Activated B cell treated with CpG ODN at 0.5 μM for 24 hours (primary cell): ENCODE data around the gene TMEM120B. TPM values are rescaled to one million over a fixed set of nuclear protein-coding genes. Genes with fewer than 3 reads are reported as not detected.

Experiments used
- ATAC-seq: fragments of 200-7000 bp; cut with Tn5 transposase; one replicate; pipeline ENCODE4 v1.10.0; 2021; ENCODE audit warnings: low read depth, mild to moderate bottlenecking, moderate library complexity
- CTCF ChIA-PET: fragments of 350-600 bp; sonication (Branson Sonifier 250); formaldehyde crosslinking; loops from one replicate; lab custom pipeline; 2021; ENCODE audit warnings: antibody characterized with exemption; lab: Charles Lee
- POLR2A ChIA-PET: fragments of 350-600 bp; sonication (Branson Sonifier 250); formaldehyde crosslinking; loops from one replicate; lab custom pipeline; 2021; ENCODE audit warnings: antibody characterized with exemption; lab: Charles Lee
- DNase-seq: peaks from one replicate; pipeline ENCODE4 v3.0.0; 2022
- H3K27ac Mint-ChIP-seq: one replicate; pipeline ENCODE4 v1.8.0; 2020; ENCODE audit warnings: mixed read lengths
- H3K27me3 Mint-ChIP-seq: one replicate; pipeline ENCODE4 v1.8.0; 2021; ENCODE audit warnings: mixed read lengths
- H3K36me3 Mint-ChIP-seq: one replicate; pipeline ENCODE4 v1.8.0; 2021; ENCODE audit warnings: low read depth, mixed read lengths
- H3K4me1 Mint-ChIP-seq: one replicate; pipeline ENCODE4 v1.8.0; 2021; ENCODE audit warnings: mixed read lengths
- H3K4me3 Mint-ChIP-seq: one replicate; pipeline ENCODE4 v1.8.0; 2020; ENCODE audit warnings: mild to moderate bottlenecking, mixed read lengths
- H3K9me3 Mint-ChIP-seq: one replicate; pipeline ENCODE4 v1.8.0; 2020; ENCODE audit warnings: mixed read lengths
- intact Hi-C: fragments of 100-400 bp; cut with micrococcal nuclease; formaldehyde crosslinking; loops from one replicate; pipeline ENCODE4 v1.15.1; 2024
- total RNA-seq: library from RNA; stranded (reverse); gene quantifications from 2 replicates; pipeline ENCODE4 v1.2.3, GENCODE V29; 2022
- TF ChIP-seq, protein P1 (sequence below): fragments of 200-600 bp; IDR thresholded peaks from one replicate; pipeline ENCODE4 v1.8.0; 2022; ENCODE audit warnings: antibody characterized with exemption, mild to moderate bottlenecking

Gene TMEM120B
- total RNA-seq, 1 donor from 2014 or later: 8.3 TPM

GRCh38 chr12:121719926-121720414, 7.4 kb downstream of the TMEM120B start:
- H3K27me3 Mint-ChIP-seq: no peaks in the 10 kb centered on the region
- H3K27ac Mint-ChIP-seq: no peak overlapping the region
- no peaks in the 10 kb centered on the region for H3K9me3 Mint-ChIP-seq
- no peak overlapping the region for H3K4me3 Mint-ChIP-seq
- peaks cover 2% of the 10 kb centered on the region for H3K4me1 Mint-ChIP-seq
- H3K36me3 Mint-ChIP-seq: peaks cover 4% of the 10 kb centered on the region
- intact Hi-C loops: no loop called here
- ATAC-seq (no peak), DNase-seq (no peak)
- ChIA-PET CTCF (no interaction called here), POLR2A (interaction anchor here (0.7 kb wide), 1 partner anchor 813 kb away, joined by 3 read pairs; no protein-coding TSS in a partner anchor)
- TF ChIP-seq, protein P1, sequence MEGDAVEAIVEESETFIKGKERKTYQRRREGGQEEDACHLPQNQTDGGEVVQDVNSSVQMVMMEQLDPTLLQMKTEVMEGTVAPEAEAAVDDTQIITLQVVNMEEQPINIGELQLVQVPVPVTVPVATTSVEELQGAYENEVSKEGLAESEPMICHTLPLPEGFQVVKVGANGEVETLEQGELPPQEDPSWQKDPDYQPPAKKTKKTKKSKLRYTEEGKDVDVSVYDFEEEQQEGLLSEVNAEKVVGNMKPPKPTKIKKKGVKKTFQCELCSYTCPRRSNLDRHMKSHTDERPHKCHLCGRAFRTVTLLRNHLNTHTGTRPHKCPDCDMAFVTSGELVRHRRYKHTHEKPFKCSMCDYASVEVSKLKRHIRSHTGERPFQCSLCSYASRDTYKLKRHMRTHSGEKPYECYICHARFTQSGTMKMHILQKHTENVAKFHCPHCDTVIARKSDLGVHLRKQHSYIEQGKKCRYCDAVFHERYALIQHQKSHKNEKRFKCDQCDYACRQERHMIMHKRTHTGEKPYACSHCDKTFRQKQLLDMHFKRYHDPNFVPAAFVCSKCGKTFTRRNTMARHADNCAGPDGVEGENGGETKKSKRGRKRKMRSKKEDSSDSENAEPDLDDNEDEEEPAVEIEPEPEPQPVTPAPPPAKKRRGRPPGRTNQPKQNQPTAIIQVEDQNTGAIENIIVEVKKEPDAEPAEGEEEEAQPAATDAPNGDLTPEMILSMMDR: no peak

DNA sequence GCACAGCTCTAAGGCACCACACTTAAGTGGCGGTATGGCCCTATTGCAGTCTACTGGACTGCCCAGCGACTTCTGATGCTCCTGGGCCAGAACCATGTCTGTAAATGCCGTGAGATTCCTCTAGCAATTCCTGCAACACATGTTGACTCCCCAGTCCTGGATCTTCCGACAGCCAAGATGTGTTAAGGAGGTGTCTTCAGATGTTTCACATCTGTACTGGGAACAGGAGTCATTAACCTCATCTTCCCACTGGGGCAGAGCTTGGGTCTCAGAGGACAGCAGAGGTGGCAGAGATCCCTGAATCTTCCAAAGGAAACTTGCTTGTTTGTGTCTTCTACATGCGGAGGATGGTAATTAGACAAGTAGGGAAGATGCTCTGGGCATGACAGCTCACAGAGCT, 8.2 kb downstream of the TMEM120B start:
- Mint-ChIP-seq H3K9me3 (no peaks in the 10 kb centered on the region), H3K27me3 (no peaks in the 10 kb centered on the region), H3K4me1 (peaks cover 2% of the 10 kb centered on the region), H3K36me3 (peaks cover 3% of the 10 kb centered on the region), H3K4me3 (no peak overlapping the region), H3K27ac (no peak overlapping the region)
- CTCF ChIA-PET: no interaction called here
- POLR2A ChIA-PET: interaction anchor here (0.6 to 0.7 kb wide), 2 partner anchors 31 to 812 kb away, joined by 3 read pairs; no protein-coding TSS in a partner anchor
- DNase-seq (no peak), ATAC-seq (no peak)
- intact Hi-C loops: no loop called here
- TF ChIP-seq, protein P1: no peak

- peaks cover 2% of the 10 kb centered on the region for H3K4me1 Mint-ChIP-seq
- intact Hi-C loops: no loop called here
Observed at GRCh38 chr12:121722511-121722910, 10.0 kb downstream of the TMEM120B start.

GRCh38 chr12:121723200-121723599, 10.6 kb downstream of the TMEM120B start:
- POLR2A ChIA-PET: no interaction called here
- TF ChIP-seq, protein P1: no peak
- H3K4me3 Mint-ChIP-seq: no peak overlapping the region

More at GRCh38 chr12:121722511-121722910, 10.0 kb downstream of the TMEM120B start:
- H3K27ac Mint-ChIP-seq: no peak overlapping the region
- POLR2A ChIA-PET: no interaction called here
- no peaks in the 10 kb centered on the region for H3K9me3 Mint-ChIP-seq
- H3K36me3 Mint-ChIP-seq: peaks cover 3% of the 10 kb centered on the region
- H3K27me3 Mint-ChIP-seq: no peaks in the 10 kb centered on the region
- H3K4me3 Mint-ChIP-seq: no peak overlapping the region
- ATAC-seq (no peak), DNase-seq (no peak)
- TF ChIP-seq, protein P1: no peak
- CTCF ChIA-PET: interaction anchor here (1.2 kb wide), 1 partner anchor 10 kb away, joined by 5 read pairs; the partner anchor contains the start of gene TMEM120B

DNA sequence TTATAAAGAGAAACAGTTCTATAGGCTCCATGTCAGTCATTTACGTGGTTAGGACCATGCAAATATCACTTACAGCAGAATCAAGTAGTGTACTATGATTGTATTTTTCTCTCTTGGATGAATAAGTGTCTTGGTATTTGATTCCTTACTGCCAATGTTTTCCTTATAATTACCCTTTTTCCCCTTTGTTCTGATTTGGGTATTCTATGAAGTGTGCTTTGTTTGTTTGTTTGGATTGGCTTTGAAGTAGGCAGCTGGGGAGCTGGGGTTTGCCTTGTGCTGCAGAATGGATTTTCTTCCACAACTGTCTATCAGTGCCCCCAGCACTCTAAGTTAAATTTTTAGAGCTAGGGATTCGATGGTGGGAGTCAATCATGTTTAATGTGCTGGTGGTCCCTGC, 12.4 kb downstream of the TMEM120B start:
- intact Hi-C loops: no loop called here
- Mint-ChIP-seq H3K4me3 (no peak overlapping the region), H3K9me3 (no peaks in the 10 kb centered on the region), H3K27ac (no peak overlapping the region), H3K4me1 (no peaks in the 10 kb centered on the region), H3K27me3 (no peaks in the 10 kb centered on the region), H3K36me3 (peaks cover 3% of the 10 kb centered on the region)
- DNase-seq: no peak
- TF ChIP-seq, protein P1: no peak
- ATAC-seq: no peak
- ChIA-PET CTCF (no interaction called here), POLR2A (no interaction called here)

More at GRCh38 chr12:121723200-121723599, 10.6 kb downstream of the TMEM120B start:
- CTCF ChIA-PET: interaction anchor here (1.2 kb wide), 1 partner anchor 11 kb away, joined by 5 read pairs; the partner anchor contains the start of gene TMEM120B
- ATAC-seq (no peak), DNase-seq (no peak)
- peaks cover 3% of the 10 kb centered on the region for H3K36me3 Mint-ChIP-seq
- no peaks in the 10 kb centered on the region for H3K27me3 Mint-ChIP-seq
- H3K9me3 Mint-ChIP-seq: no peaks in the 10 kb centered on the region
- H3K27ac Mint-ChIP-seq: no peak overlapping the region
- H3K4me1 Mint-ChIP-seq: peaks cover 2% of the 10 kb centered on the region
- intact Hi-C loops: no loop called here
